IMR-90 (cell line): ENCODE data around the gene TWSG1. TPM values are rescaled to one million over a fixed set of nuclear protein-coding genes. Genes with fewer than 3 reads are reported as not detected.
A peak's percentile ranks its signal among the peaks of the same experiment; 100 is the strongest.

Experiments used
- ATAC-seq: fragments of 200-7000 bp; cut with Tn5 transposase; 2 replicates; pipeline ENCODE4 v1.9.1; 2020; ENCODE audit warnings: low read depth, mild to moderate bottlenecking, moderate library complexity
- BruUV-seq: library from RNA; stranded (reverse); fragments of 400-500 nt; replicated peaks from 2 replicates; lab custom pipeline; 2021; lab: Mats Ljungman, UMichigan
- CTCF ChIA-PET: fragments of 300-600 bp; formaldehyde crosslinking; extraction: SDS; loops from one replicate; lab custom pipeline; 2021; ENCODE audit warnings: antibody characterized with exemption; lab: Yijun Ruan, JAX
- POLR2A ChIA-PET: fragments of 300-600 bp; sonication (Branson Sonifier 250); formaldehyde crosslinking; loops from one replicate; lab custom pipeline; 2022; ENCODE audit warnings: antibody characterized with exemption; ENCODE audit not compliant: unreplicated experiment; lab: Charles Lee
- DNase-seq: peaks from one replicate; pipeline ENCODE4 v3.0.0; 2013
- H2AFZ ChIP-seq: replicated peaks from 2 replicates; pipeline ENCODE3; 2013; ENCODE audit warnings: low read length, mild to moderate bottlenecking; ENCODE audit not compliant: poor library complexity
- H2AK5ac ChIP-seq: 2 replicates; pipeline ENCODE4 v1.6.1; 2013; ENCODE audit warnings: low read depth, low read length, inconsistent platforms
- H2AK9ac ChIP-seq: replicated peaks from 2 replicates; pipeline ENCODE3; 2013; ENCODE audit warnings: mild to moderate bottlenecking, low read depth, low read length, moderate library complexity; ENCODE audit not compliant: poor library complexity
- H2BK120ac ChIP-seq: 2 replicates; pipeline ENCODE4 v1.6.1; 2013; ENCODE audit warnings: low read depth, low read length, inconsistent platforms
- H2BK15ac ChIP-seq: 3 replicates; pipeline ENCODE4 v1.6.1; 2013; ENCODE audit warnings: low read depth, low read length, inconsistent platforms
- H2BK20ac ChIP-seq: 2 replicates; pipeline ENCODE4 v1.6.1; 2013; ENCODE audit warnings: low read depth, mild to moderate bottlenecking, inconsistent platforms, low read length, moderate library complexity
- H2BK5ac ChIP-seq: 2 replicates; pipeline ENCODE4 v1.6.1; 2013; ENCODE audit warnings: mild to moderate bottlenecking, low read depth, low read length, inconsistent platforms; ENCODE audit not compliant: poor library complexity, severe bottlenecking
- H3K14ac ChIP-seq: replicated peaks from 2 replicates; pipeline ENCODE4 v1.6.1; 2013; ENCODE audit warnings: low read depth, low read length, inconsistent platforms
- H3K18ac ChIP-seq: 2 replicates; pipeline ENCODE4 v1.6.1; 2013; ENCODE audit warnings: low read depth, low read length, control low read depth
- H3K23ac ChIP-seq: 2 replicates; pipeline ENCODE4 v1.6.1; 2013; ENCODE audit warnings: low read depth, low read length, inconsistent platforms
- H3K27ac ChIP-seq: 2 replicates; pipeline ENCODE4 v1.5.1; 2013; ENCODE audit warnings: mild to moderate bottlenecking, control low read depth, low read length; ENCODE audit not compliant: insufficient read depth
- H3K27me3 ChIP-seq: 2 replicates; pipeline ENCODE4 v1.6.1; 2013; ENCODE audit warnings: low read length; ENCODE audit not compliant: control insufficient read depth, insufficient read depth
- H3K36me3 ChIP-seq: 2 replicates; pipeline ENCODE4 v1.6.1; 2013; ENCODE audit warnings: low read length, mixed read lengths; ENCODE audit not compliant: control insufficient read depth, insufficient read depth
- H3K4ac ChIP-seq: 2 replicates; pipeline ENCODE4 v1.6.1; 2013; ENCODE audit warnings: low read depth, low read length, inconsistent platforms
- H3K4me1 ChIP-seq: 2 replicates; pipeline ENCODE4 v1.6.1; 2013; ENCODE audit warnings: low read length, mixed read lengths; ENCODE audit not compliant: control insufficient read depth, insufficient read depth
- H3K4me2 ChIP-seq: 2 replicates; pipeline ENCODE4 v1.6.1; 2013; ENCODE audit warnings: low read depth, mild to moderate bottlenecking, control low read depth, low read length, moderate library complexity
- H3K4me3 ChIP-seq: 2 replicates; pipeline ENCODE4 v1.5.1; 2013; ENCODE audit warnings: low read depth, mild to moderate bottlenecking, control low read depth, low read length, moderate library complexity; ENCODE audit not compliant: insufficient read depth
- H3K56ac ChIP-seq: 2 replicates; pipeline ENCODE4 v1.6.1; 2013; ENCODE audit warnings: low read length, inconsistent platforms; ENCODE audit not compliant: insufficient read depth; ENCODE audit errors: extremely low read depth
- H3K79me1 ChIP-seq, 2 experiments: 2 replicates each; pipeline ENCODE4 v1.6.1; 2013; ENCODE audit warnings: low read length in 2 of 2, inconsistent platforms in 1 of 2, low read depth in 1 of 2
- H3K9ac ChIP-seq: 2 replicates; pipeline ENCODE4 v1.6.1; 2013; ENCODE audit warnings: low read depth, low read length, control low read depth
- H3K9me1 ChIP-seq: 2 replicates; pipeline ENCODE4 v1.6.1; 2013; ENCODE audit warnings: low read length, inconsistent platforms; ENCODE audit not compliant: insufficient read depth
- H3K9me3 ChIP-seq: 2 replicates; pipeline ENCODE4 v1.6.1; 2013; ENCODE audit warnings: low read length; ENCODE audit not compliant: control insufficient read depth, insufficient read depth
- H4K20me1 ChIP-seq: 2 replicates; pipeline ENCODE4 v1.6.1; 2013; ENCODE audit warnings: low read length, inconsistent platforms; ENCODE audit not compliant: insufficient read depth
- H4K5ac ChIP-seq: 2 replicates; pipeline ENCODE4 v1.6.1; 2013; ENCODE audit warnings: mild to moderate bottlenecking, low read depth, low read length, control low read depth
- H4K8ac ChIP-seq, 2 experiments: 2 replicates each; pipeline ENCODE4 v1.6.1; 2013; ENCODE audit warnings: low read depth in 2 of 2, low read length in 2 of 2, control low read depth in 1 of 2, inconsistent platforms in 1 of 2
- H4K91ac ChIP-seq: 2 replicates; pipeline ENCODE4 v1.6.1; 2013; ENCODE audit warnings: low read depth, low read length, inconsistent platforms; ENCODE audit not compliant: insufficient read depth
- BHLHE40 ChIP-seq: fragments of 150-350 bp; IDR thresholded peaks from 2 replicates; pipeline ENCODE4 v1.6.1; 2016; ENCODE audit warnings: mild to moderate bottlenecking, low read depth, low read length
- CEBPB ChIP-seq: IDR thresholded peaks from 2 replicates; pipeline ENCODE4 v1.6.1; 2012; ENCODE audit warnings: low read depth, low read length, improper control_type of control experiment
- CHD1 ChIP-seq: IDR thresholded peaks from 2 replicates; pipeline ENCODE4 v1.6.1; 2012; ENCODE audit warnings: low read depth, low read length, improper control_type of control experiment
- FOS ChIP-seq: fragments of 150-350 bp; IDR thresholded peaks from 2 replicates; pipeline ENCODE4 v1.6.1; 2016; ENCODE audit warnings: low read depth, low read length
- MAFK ChIP-seq: IDR thresholded peaks from 2 replicates; pipeline ENCODE4 v1.6.1; 2012; ENCODE audit warnings: low read depth, low read length, improper control_type of control experiment
- MXI1 ChIP-seq: IDR thresholded peaks from 2 replicates; pipeline ENCODE4 v1.6.1; 2012; ENCODE audit warnings: low read depth, mild to moderate bottlenecking, low read length, moderate library complexity, borderline replicate concordance
- NFE2L2 ChIP-seq: fragments of 150-350 bp; IDR thresholded peaks from 2 replicates; pipeline ENCODE4 v1.6.1; 2016; ENCODE audit warnings: low read depth, mild to moderate bottlenecking, low read length
- POLR2A ChIP-seq: IDR thresholded peaks from 2 replicates; pipeline ENCODE4 v1.6.1; 2012; ENCODE audit warnings: mild to moderate bottlenecking, low read depth, low read length
- RAD21 ChIP-seq: IDR thresholded peaks from 2 replicates; pipeline ENCODE4 v1.6.1; 2012; ENCODE audit warnings: low read length, improper control_type of control experiment
- RCOR1 ChIP-seq: IDR thresholded peaks from 2 replicates; pipeline ENCODE4 v1.6.1; 2012; ENCODE audit warnings: mild to moderate bottlenecking, low read length, improper control_type of control experiment; ENCODE audit not compliant: insufficient replicate concordance
- RFX5 ChIP-seq: IDR thresholded peaks from 2 replicates; pipeline ENCODE4 v1.8.0; 2012; ENCODE audit warnings: low read depth, mild to moderate bottlenecking, low read length, moderate library complexity
- SMC3 ChIP-seq: fragments of 150-350 bp; IDR thresholded peaks from 2 replicates; pipeline ENCODE4 v1.6.1; 2016; ENCODE audit warnings: low read depth, mild to moderate bottlenecking, antibody characterized with exemption, low read length, moderate library complexity
- WGBS, 2 experiments: methylation state at CpG; one replicate each; pipeline versions ENCODE4 v1.1.5 to v1.1.7; 2013; ENCODE audit warnings: missing lambda C conversion rate in 2 of 2; ENCODE audit not compliant: insufficient read length in 1 of 2; ENCODE audit errors: extremely low coverage in 2 of 2; 5-methylcytosine and 5-hydroxymethylcytosine counted together
- dilution Hi-C: fragments of 300-500 bp; cut with HindIII; formaldehyde crosslinking; loops from one replicate; pipeline ENCODE4 v1.14.3; 2018; ENCODE audit warnings: low sequenced_read_pairs; ENCODE audit not compliant: unreplicated experiment
- in situ Hi-C: fragments of 300-500 bp; cut with MboI; formaldehyde crosslinking; loops from 3 replicates; pipeline ENCODE4 v1.14.3; 2019; ENCODE audit warnings: low sequenced_read_pairs, inconsistent platforms, mixed read lengths
- intact Hi-C: fragments of 100-400 bp; cut with micrococcal nuclease; formaldehyde crosslinking; loops from 2 replicates; pipeline ENCODE4 v1.10.0; 2022
- polyA plus RNA-seq, 3 experiments: library from polyadenylated mRNA; depleted of rRNA; stranded (reverse); fragments of >200 nt; gene quantifications; 2 replicates each; pipeline ENCODE4 v1.2.3, GENCODE V29; 2012; ENCODE audit warnings: low replicate concordance in 1 of 3
- total RNA-seq: library from RNA; depleted of rRNA; stranded (reverse); fragments of >200 nt; gene quantifications from 2 replicates; pipeline ENCODE4 v1.2.3, GENCODE V29; 2012
- TF ChIP-seq, protein P1 (sequence below): conservative IDR thresholded peaks from 2 replicates; pipeline ENCODE4 v1.5.1; 2012; ENCODE audit warnings: mild to moderate bottlenecking, low read depth, low read length, improper control_type of control experiment
- TF ChIP-seq, protein P2 (sequence below): fragments of 150-350 bp; IDR thresholded peaks from 2 replicates; pipeline ENCODE4 v1.6.1; 2017; ENCODE audit warnings: mild to moderate bottlenecking, antibody characterized with exemption, low read length, low read depth
- TF ChIP-seq, protein P3 (sequence below): fragments of 150-350 bp; IDR thresholded peaks from 2 replicates; pipeline ENCODE4 v1.6.1; 2016; ENCODE audit warnings: low read depth, mild to moderate bottlenecking, low read length, moderate library complexity, borderline replicate concordance

TWSG1 gene
- total and polyA plus RNA-seq, 2 of the 4 experiments (the other 2 are of a cell fraction), result 80.4 to 115 TPM

DNA sequence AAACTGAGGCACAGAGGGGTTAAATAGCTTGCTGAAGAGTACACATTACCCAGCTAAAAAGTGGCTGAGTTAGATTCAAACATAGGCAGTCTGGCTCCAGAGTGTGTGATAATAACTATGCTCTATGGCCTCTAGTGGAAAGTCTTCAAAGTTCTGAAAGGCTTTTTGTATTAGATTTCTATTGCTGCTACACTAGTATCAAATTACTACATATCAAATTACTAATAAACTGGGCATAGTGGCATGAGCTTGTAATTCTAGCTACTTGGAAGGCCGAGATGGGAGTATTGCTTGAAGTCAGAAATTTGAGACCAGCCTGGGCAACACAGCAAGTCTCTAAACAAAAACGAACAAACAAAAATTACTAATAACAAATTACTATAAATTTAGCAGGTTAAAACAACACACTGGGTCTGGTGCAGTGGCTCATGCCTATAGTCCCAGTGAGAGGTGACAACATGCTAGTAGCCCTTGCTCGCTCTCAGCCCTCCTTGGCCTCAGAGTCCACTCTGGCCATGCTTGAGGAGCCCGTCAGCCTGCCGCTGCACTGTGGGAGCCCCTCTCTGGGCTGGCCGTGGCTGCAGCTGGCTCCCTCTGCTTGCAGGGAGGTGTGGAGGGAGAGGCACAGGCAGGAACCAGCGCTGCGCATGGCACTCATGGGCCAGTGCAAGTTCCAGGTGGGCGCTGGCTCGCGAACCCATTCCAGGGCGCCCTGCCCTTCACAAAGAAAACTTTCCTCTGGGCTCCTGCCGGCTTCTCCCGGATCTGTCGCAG, 38.2 kb upstream of the TWSG1 start:
- Histone ChIP-seq H2BK20ac (no peak overlapping the region), H3K9me1 (0 out of 2 replicates have a peak, but pooled peaks cover 2% of the 10 kb centered on the region), H2BK15ac (no peak overlapping the region; the same call in 2 of the 3 replicates), H2BK120ac (no peak overlapping the region), H3K18ac (no peak overlapping the region), H3K4ac (no peak overlapping the region), H3K14ac (no peak overlapping the region), H3K27me3 (no peaks in the 10 kb centered on the region), H3K79me1 (no peaks in the 10 kb centered on the region), H2AK9ac (no peak overlapping the region), H3K56ac (no peak overlapping the region), H2AFZ (no peak overlapping the region), H3K9me3 (peaks cover 12% of the 10 kb centered on the region), H4K5ac (no peak overlapping the region), H3K4me2 (no peak overlapping the region), H2AK5ac (no peak overlapping the region), H4K8ac (no peak overlapping the region), H4K20me1 (no peaks in the 10 kb centered on the region), H3K4me3 (no peak overlapping the region), H3K36me3 (no peaks in the 10 kb centered on the region), H3K27ac (peak overlapping the region; percentile 8; the same call in 1 of the 2 replicates), H3K4me1 (no peaks in the 10 kb centered on the region), H2BK5ac (no peak overlapping the region), H3K23ac (no peak overlapping the region), H3K9ac (no peak overlapping the region), H4K91ac (no peak overlapping the region)
- intact Hi-C loops, result no loop called here
- POLR2A ChIA-PET, result no interaction called here
- peak; percentile 56 for ATAC-seq
- CTCF ChIA-PET, result interaction anchor here (0.6 kb wide), 1 partner anchor 10 kb away, joined by 3 read pairs; no protein-coding TSS in a partner anchor
- WGBS, 2 experiments, result 95% methylated on average over 4 of the region's 15 CpGs; no CpG with 5 or more reads in 1 of the 2 experiments
- peak; percentile 18 for DNase-seq
- dilution Hi-C loops, result no loop called here
- in situ Hi-C loops, result no loop called here
- no TSS peak for BruUV-seq
- TF ChIP-seq, protein P1, sequence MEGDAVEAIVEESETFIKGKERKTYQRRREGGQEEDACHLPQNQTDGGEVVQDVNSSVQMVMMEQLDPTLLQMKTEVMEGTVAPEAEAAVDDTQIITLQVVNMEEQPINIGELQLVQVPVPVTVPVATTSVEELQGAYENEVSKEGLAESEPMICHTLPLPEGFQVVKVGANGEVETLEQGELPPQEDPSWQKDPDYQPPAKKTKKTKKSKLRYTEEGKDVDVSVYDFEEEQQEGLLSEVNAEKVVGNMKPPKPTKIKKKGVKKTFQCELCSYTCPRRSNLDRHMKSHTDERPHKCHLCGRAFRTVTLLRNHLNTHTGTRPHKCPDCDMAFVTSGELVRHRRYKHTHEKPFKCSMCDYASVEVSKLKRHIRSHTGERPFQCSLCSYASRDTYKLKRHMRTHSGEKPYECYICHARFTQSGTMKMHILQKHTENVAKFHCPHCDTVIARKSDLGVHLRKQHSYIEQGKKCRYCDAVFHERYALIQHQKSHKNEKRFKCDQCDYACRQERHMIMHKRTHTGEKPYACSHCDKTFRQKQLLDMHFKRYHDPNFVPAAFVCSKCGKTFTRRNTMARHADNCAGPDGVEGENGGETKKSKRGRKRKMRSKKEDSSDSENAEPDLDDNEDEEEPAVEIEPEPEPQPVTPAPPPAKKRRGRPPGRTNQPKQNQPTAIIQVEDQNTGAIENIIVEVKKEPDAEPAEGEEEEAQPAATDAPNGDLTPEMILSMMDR, result no peak
- no peak for TF ChIP-seq NFE2L2
- no peak for TF ChIP-seq RCOR1
- TF ChIP-seq, protein P2, sequence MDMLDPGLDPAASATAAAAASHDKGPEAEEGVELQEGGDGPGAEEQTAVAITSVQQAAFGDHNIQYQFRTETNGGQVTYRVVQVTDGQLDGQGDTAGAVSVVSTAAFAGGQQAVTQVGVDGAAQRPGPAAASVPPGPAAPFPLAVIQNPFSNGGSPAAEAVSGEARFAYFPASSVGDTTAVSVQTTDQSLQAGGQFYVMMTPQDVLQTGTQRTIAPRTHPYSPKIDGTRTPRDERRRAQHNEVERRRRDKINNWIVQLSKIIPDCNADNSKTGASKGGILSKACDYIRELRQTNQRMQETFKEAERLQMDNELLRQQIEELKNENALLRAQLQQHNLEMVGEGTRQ, result no peak
- no peak for TF ChIP-seq CHD1
- no peak for TF ChIP-seq RAD21
- no peak for TF ChIP-seq CEBPB
- TF ChIP-seq MAFK, result no peak
- TF ChIP-seq, protein P3, sequence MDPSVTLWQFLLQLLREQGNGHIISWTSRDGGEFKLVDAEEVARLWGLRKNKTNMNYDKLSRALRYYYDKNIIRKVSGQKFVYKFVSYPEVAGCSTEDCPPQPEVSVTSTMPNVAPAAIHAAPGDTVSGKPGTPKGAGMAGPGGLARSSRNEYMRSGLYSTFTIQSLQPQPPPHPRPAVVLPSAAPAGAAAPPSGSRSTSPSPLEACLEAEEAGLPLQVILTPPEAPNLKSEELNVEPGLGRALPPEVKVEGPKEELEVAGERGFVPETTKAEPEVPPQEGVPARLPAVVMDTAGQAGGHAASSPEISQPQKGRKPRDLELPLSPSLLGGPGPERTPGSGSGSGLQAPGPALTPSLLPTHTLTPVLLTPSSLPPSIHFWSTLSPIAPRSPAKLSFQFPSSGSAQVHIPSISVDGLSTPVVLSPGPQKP, result no peak
- TF ChIP-seq RFX5, result no peak
- TF ChIP-seq MXI1, result no peak
- TF ChIP-seq BHLHE40, result no peak
- no peak for TF ChIP-seq FOS
- TF ChIP-seq POLR2A, result no peak
- no peak for TF ChIP-seq SMC3
